HG02943 (cell line): ENCODE measurements around the gene RNF6.
"Not testable (repeated sequence)": the region's sequence is repeated elsewhere in the genome, so short reads cannot be mapped to it uniquely, and the experiment has no call there.

ENCODE experiments used
- ATAC-seq: cut with Tn5 transposase; IDR thresholded peaks from one replicate; pipeline ENCODE4 v1.9.1; 2021; ENCODE audit warnings: mild to moderate bottlenecking, low read depth, moderate library complexity; ENCODE audit not compliant: unreplicated experiment

RNF6 gene

GRCh38 chr13:26221721-26222519, at the start of gene RNF6:
Gene RNF6, minus strand, starts transcription at chr13:26222314. Its CDS starts 2,665 bp downstream, at chr13:26219649.
- ATAC-seq, result peak; percentile 95

DNA sequence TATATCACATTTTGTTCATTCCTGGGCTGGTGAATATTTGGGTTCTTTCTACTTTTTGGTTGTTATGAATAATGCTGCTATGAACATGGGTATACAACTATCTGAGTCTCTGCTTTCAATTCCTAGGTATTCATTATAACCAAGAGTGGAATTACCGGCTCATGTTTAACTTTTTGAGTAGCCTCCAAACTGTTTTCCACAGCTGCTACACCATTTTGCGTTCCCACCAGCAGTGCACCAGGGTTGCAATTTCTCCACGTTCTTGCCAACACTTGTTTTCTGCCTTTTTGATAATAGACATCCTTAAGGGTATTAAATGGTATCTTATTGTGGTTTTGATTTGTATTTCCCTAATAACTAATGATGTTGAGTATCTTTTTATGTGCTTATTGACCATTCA, 48.6 kb upstream of the RNF6 start:
- no peak for ATAC-seq

GRCh38 chr13:26266311-26266710, 44.2 kb upstream of the RNF6 start:
- ATAC-seq, result no peak

- no peak for ATAC-seq
Measured at GRCh38 chr13:26262156-26262555, 40.0 kb upstream of the RNF6 start.

- ATAC-seq, result no peak
Measured at GRCh38 chr13:26259634-26260033, 37.5 kb upstream of the RNF6 start.

GRCh38 chr13:26257049-26257448, 34.9 kb upstream of the RNF6 start:
- ATAC-seq, result no peak

DNA sequence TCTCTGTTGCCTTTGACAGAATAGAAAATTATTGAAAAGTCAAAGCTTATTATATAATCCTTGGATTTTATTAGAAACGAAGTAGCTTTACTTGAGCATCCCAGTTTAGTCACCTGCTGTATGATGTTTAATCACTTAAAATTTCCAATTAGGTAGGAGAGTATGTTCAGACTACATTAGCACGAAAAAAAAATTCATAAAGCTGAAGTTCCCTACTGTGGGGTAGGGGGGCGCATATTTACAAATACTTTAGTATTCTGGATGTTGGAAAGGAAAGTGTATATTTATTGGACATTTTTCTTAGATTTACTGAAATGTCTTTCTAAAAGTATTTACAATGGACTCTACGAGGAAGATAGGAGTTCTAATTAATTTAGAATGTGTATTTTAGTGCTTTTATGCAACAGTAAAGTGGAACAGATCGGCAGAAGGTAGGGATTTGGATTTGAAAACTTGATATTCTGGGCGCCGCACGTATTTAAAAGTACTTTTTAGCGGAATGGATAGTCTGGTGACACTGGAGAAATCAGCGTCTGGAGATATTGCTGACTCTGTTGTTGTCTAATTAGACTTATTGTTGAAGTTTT, 33.7 kb upstream of the RNF6 start:
- ATAC-seq, result no peak

GRCh38 chr13:26255115-26255514, 33.0 kb upstream of the RNF6 start:
- ATAC-seq, result no peak

GRCh38 chr13:26254583-26255111, 32.5 kb upstream of the RNF6 start:
- peak; percentile 34 for ATAC-seq

DNA sequence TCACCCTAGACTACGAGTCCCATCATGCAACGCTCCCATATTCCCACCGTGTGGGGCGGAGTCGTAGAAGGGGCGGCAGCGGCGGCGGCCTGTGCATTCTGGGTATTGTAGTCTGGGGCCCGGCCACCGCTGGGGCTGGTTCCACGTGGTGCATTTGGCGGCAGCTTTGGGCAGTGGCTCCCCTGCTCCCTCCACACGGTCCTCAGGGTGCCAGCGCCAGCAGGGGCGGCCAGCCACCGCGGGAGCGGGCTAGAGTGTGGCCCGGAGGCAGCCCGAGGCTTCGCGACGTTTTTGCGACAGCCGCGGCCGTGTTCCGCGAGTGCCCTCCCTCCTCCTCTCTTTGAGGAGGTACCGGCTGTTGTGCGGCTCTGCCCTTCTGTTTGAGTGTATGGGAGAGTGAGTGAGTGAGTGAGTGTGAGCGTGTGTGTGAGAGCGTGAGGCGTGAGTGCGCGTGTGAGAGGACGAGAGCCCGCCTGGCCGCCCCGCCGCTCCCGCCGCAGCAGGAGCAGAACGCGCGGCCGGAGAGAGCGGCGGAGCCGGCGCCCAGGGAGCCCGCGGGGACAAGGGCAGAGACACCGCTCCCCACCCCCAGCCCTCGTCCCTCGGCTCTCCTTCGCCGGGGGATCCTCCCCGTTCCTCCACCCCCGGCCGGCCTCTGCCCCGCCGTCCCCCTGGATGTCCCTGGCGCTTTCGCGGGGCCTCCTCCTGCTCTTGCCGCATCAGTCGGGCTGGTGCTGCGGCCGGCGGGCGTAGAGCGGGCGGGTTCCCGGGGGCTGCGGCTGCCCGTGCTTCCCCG, 31.9 kb upstream of the RNF6 start, which contains the start of gene CDK8:
TSS of gene CDK8 (plus strand) at position 343 of the 796 bp plus-strand sequence. CDS start 513 bp downstream, outside the sequence.
- ATAC-seq, result peak; percentile 84

- ATAC-seq, result no peak
Measured at GRCh38 chr13:26253262-26253786, 31.2 kb upstream of the RNF6 start.

GRCh38 chr13:26252006-26252405, 29.9 kb upstream of the RNF6 start:
- ATAC-seq, result not testable (repeated sequence)

DNA sequence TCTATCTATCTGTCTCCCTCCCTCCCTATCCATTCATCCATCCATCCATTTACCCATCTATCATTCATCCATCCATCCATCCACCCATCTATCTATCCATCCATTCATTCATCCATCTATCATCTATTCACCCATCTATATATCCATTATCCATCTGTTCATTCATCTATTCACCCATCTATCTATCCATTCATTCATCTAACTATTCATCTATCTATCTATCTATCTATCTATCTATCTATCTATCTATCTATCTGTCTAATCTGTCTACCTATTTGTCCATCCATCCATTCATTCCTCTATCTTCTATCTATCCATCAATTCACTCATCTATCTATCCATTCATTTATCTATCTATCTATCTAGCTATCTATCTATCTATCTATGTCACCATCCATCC, 27.4 kb upstream of the RNF6 start:
- ATAC-seq, result no peak

DNA sequence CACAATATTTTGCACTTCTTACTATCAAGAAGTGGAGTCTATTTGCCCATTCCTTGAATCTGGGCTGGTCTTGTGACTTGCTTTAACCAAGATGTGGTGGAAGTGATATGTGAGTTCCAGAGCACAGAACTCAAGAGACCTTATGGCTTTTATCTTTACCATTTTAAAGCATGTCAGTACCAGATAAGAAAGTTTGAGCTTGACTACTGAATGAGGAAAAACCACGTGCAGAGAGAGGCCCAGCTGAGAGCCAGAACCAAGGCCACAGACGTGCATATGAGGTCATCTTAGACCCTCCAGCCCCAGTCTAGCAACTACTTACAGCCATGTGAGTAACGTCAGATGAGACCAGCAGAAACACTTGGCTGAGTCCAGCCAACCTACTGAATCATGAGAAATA, 25.5 kb upstream of the RNF6 start:
- no peak for ATAC-seq

DNA sequence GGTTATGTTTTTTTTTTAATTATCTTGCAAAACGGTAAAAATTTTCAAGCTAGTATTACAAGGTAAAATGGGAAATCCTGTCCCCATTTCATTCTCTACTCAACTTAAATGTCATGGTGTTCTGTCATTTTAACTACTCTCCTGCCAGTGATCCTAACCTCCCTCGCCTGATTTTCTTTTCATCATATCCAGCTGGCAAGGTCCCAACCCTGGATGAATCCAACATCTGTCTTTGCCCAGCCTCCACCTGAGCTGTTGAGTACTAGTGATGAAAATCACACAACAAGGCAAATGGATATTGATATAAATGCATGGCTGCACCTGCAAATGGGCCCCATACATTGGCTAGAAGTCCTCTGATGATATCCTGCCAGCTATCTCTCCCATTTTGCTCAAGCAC, 24.9 kb upstream of the RNF6 start:
- no peak for ATAC-seq

DNA sequence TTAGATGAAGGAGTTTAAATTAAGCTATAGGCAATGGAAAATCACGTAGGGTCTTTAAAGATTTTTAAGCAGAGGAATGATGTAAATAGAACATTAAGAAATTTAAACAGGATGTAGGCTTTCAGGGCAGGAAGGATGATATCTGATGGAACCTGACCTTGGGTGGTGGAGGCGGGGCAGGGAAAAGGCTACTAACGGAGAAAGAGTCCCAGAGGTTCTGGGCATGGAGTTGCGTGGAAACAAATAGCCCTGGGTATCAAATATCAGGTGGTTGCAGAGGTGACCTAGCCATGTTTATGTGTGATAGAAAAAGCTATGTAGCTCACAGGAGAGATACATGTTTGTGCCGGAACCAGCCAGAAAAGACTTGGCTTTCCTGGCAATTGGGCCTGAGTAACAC, 24.0 kb upstream of the RNF6 start:
- ATAC-seq, result no peak

- ATAC-seq, result no peak
Measured at GRCh38 chr13:26236296-26236695, 14.2 kb upstream of the RNF6 start.

DNA sequence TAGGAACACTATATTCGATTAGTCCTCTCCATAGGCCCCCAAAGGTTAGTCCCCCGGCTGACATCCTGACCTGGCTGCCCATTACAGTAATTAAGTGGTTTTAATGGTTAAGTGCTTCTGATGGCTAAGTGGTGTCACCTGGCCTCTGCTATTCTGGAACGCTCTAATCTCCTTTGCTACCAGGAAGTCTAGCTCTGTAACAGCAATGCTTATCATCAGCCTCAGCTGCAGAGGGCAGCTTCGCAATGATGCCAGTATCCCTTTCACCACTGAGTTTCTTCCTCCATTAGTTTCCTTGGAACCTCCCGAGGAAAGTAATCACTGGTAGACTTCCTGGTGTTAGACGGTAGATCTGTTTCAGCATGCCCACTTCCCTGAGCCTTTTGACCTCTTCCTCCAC, 8.6 kb upstream of the RNF6 start:
- ATAC-seq, result no peak

DNA sequence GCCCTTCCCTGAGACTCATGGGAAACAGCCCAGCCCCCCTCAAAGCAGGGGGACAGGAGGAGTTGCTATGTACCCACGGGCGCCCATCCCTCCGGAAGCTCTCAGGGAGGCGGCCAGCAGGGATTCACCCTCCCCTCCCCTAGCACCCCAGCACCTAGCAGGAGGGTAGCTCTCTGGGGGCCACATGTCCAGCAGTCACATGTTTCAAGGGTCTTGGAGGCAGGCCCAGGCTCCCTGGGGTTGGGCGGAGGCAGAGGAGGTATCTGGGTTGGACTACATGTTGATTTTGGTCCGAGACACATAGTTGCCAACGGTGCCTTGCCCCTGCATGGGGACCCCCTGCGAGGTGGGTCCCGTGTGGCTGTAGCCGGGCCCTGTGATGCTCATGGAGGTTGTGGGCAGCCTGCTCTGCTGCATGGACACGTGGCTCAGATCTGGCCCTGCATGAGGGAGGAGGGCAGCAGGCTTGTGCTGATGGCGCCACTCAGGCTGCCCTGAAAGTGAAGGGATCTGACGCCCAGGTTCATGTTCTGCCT, 7.0 kb upstream of the RNF6 start:
- ATAC-seq, result no peak

GRCh38 chr13:26228096-26228495, 6.0 kb upstream of the RNF6 start:
- ATAC-seq, result no peak
